Stimulated activated naive CD4-positive, alpha-beta T cell treated with Interleukin-2 at 50 U/mL for 16 hours (primary cell): ENCODE data around the gene GPBP1.
"Not testable (repeated sequence)": the region's sequence is repeated elsewhere in the genome, so short reads cannot be mapped to it uniquely, and the experiment has no call there.

Source experiments
- DNase-seq: peaks from one replicate; lab custom pipeline; 2025; lab: John Stamatoyannopoulos, UW

The GPBP1 gene

DNA sequence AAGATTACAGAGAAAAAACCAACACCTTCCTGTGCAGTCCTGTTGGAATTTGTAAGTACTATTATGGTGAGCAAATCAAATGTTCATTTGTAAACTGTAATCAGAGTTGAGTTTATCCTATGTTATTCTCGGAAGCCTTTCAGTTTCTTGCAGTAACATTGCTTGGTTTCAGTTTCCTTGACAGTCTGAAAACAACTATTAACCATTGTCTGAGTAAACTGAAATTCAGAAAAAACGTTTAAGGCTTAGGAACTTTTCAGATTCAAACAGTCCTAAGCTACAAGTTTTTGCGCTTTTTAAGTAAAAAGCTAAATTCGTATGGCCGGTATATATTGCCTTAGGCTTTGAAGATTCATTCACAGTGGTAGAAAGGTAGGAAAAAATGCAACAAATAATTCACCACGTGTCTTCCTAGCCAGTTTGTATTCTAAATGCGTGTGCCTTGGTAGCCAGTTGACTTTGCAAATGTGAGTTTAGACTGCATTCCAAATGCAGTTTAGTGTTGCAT lies 2.5 kb downstream of the GPBP1 start:
- DNase-seq = no peak

DNA sequence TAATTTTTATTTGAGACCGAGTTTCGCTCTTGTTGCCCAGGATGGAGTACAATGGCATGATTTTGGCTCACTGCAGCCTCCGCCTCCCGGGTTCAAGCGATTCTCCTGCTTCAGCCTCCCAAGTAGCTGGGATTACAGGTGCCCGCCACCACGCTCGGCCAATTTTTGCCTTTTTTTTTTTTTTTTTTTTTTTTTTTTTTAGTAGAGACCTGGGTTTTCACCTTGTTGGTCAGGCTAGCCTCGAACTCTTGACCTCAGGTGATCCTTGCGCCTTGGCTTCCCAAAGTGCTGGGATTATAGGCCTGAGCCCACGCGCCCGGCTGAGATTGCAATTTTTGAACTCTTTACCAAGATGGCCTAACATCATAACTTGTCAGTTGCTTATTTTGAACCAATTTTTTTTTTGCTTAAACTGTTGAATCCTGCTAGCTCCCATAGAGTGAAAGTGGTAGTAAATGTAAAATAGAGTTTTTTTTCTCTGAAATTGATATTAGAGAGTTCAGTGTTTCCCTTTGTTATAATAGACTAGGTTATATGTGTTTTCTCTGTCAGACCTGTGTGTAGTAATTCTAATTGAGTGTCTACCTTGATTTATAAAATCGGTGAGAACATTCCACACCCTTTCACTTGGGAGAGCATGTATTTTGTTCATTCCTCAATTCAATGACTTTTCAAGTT lies 3.8 kb downstream of the GPBP1 start:
- no peak for DNase-seq

DNA sequence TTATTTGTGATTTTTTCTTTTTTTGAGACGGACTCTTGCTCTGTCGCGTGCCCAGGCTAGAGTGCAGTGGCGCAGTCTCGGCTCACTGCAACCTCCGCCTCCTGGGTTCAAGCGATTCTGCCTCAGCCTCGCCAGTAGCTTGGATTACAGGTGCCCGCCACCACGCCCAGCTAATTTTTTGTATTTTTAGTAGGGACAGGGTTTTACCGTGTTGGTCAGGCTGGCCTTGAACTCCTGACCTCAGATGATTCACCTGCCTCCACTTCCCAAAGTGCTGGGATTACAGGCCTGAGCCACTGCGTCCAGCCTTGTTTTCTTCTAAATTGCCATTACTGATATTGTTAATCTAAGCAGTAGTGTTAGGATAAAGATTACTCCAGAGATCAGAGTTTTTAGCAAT lies 4.4 kb downstream of the GPBP1 start:
- DNase-seq = not testable (repeated sequence)

DNA sequence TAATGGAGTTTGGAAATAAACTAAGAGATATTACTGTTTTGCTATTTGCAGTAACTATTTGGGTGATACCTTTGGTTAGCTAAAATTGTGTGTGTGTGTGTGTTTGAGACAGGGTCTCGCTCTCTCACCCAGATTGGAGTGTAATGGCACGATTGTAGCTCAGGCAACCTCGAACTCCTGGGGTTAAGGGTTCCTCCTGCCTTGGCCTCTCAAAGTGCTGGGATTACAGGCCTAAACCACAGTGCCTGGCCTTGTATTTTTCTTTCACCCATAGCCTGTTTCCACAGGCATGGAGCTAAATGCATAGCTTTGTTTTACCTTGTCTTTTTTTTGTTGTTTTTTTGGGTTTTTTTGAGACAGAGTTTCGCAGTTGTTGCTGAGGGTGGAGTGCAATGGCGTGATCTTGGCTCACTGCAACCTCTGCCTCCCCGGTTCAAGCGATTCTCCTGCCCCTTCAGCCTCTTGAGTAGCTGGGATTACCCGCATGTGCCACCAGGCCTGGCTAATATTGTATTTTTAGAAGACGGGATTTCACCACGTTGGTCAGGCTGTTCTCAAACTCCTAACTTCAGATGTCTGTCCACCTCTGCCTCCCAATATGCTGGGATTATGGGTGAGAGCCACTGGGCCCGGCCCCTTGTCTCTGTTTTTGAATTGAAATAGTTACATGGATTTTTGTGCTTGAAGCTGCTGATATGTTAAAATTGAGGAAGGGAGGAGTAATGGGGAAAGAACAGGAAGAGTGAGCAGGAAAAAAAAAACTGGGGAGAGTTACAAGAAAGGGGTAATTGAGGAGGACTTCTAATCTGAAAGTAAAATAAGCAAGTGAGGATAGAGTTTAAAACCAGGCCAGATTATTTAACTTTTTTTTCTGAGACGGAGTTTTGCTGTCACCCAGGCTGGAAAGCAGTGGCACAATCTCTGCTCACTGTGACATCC lies 5.7 kb downstream of the GPBP1 start:
- no peak for DNase-seq

DNA sequence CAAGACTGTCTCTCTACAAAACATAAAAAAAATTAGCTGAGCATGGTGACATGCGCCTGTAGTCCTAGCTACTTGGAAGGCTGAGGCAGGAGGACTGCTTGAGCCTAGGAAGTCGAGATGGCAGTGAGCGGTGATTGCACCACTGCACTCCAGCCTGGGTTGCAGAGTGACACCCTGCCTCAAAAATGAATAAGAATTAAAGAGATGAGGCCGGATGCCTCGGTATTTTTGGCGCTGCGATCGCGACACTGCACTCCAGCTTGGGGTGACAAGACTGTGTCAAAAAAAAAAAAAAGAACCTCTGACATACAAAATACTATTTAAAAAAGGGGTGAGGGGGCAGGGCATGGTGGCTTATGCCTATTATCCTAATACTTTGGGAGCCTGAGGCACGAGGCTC lies 7.3 kb downstream of the GPBP1 start:
- DNase-seq = peak; percentile 9

DNA sequence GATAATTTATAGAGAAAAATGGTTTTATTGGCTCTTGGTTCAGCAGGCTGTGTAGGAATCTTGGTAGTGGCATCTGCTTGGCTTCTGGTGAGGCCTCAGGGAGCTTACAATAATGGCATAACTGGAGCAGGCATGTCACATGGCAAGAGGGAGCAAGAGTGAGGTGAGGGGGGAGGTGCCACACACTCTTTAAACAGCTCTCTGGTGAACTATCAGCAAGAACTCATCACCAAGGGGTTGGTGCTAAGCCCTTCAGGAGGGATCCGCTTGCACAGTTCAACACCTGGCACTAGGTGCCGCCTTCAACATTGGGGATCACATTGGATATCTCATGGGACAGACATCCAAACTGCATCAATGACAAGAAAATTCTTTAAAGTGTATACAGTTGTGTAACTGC lies 10.5 kb downstream of the GPBP1 start:
- DNase-seq = no peak

DNA sequence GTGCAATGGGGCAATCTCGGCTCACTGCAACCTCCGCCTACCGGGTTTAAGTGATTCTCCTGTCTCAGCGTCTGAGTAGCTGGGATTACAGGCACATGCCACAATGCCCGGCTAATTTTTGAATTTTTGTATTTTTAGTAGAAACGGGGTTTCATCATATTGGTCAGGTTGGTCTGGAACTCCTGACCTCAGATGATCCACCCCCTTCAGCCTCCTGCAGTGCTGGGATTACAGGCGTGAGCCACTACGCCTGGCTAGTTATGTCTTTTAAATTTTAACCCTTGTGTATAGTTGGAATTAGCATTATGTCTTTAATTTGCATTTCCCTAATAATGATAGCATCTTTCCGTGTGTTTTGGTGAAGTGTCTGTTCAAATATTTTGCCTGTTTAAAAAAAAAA lies 11.5 kb downstream of the GPBP1 start:
- no peak for DNase-seq

DNA sequence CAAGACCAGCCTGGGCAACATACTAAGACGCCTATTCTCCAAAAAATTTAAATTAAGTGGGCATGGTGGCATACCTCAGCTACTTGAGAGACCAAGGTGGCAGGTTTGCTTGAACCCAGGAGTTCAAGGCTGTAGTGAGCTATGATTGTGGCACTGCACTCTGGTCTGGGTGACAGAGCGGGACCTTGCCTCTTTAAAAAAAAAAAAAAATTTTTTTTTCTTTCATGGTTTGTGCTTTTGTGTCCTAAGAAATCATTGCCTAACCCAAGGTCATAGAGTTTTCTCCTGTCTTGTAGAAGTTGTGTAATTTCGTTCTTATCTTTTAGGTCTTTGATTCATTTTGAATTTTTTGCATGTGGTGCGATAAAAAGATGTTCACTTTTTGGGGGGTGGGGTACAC lies 12.3 kb downstream of the GPBP1 start:
- DNase-seq = no peak

DNA sequence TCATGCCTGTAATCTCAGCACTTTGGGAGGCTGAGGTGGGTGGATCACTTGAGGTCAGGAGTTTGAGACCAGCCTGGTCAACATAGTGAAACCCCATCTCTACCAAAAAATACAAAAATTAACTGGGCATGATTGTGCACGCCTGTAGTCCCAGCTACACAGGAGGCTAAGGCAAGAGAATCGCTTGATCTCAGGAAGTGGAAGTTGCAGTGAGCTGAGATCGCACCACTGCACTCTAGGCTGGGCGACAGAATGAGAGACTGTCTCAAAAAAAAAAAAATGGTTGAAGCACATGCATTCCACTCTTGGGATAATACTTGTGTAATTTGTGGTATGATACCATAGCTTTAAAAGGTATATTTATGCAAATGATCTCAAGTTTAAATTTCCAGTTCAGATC lies 14.1 kb downstream of the GPBP1 start:
- DNase-seq = not testable (repeated sequence)

DNA sequence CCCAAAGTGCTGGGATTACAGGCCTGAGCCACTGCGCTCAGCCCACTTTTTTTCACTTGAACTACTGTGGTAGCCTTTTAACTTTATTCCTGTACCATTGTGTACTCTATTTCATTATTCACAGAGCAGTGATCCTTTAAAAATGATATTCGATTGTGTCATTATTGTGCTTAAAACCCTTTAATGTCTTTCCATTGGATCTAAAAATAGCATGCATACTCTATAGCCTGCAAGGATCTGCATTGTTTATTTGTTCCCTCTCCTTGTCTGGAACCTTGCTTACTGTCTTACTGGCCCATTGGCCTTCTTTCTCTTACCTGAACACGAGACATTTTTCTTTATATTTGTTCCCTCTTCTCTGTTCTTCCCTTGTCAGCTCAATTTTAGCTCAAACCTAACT lies 15.7 kb downstream of the GPBP1 start:
- no peak for DNase-seq

DNA sequence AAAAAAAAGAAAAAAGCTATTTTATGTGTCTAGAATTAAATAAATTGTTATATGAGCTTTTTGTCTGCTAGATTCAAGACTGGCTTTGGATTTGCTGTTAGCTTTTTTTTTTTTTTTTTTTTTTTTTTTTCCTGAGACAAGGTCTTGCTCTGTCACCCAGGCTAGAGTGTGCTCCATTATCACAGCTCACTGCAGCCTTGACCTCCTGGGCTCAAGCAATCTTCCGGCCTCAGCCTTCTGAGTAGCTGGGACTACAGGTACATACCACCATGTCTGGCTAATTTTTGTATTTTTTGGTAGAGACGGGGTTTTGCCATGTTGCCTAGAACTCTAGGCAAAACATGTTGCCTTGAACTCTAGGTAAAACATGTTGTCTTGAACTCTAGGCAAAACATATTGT lies 16.7 kb downstream of the GPBP1 start:
- no peak for DNase-seq

DNA sequence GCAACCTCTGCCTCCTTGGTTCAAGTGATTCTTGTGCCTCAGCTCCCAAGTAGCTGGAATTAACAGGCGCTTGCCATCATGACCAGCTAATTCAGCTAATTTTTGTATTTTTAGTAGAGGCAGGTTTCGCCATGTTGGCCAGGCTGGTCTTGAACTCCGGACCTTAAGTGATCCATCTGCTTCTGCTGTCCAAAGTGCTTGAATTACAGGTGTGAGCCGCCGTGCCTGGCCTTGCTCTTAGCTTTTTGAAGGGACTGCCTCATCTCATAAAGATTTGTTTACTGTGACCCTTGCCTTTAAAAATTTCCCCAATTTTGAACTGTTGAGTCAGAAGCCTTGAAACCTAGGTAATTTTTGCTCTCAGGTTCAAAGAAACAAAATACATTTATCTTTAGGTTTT lies 17.3 kb downstream of the GPBP1 start:
- no peak for DNase-seq

DNA sequence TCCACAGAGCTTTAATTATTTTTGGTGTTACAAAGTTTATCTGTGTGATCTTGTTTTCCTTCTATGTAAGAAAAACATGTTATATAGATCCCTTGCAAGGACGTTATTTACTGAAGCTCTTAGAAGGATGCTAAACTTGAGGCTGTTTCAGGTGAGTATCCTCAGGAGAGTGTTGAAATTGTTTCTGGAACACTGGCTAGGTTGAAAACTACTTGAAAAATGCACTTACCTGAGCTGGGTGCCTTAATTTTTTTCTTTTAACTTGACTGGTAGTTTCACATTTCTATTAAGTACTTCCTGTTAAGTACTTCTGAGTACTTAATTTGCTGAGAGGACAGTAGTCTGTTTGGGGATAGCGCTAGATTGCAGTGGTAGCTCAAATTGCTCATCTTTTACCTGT lies 18.1 kb downstream of the GPBP1 start:
- no peak for DNase-seq

DNA sequence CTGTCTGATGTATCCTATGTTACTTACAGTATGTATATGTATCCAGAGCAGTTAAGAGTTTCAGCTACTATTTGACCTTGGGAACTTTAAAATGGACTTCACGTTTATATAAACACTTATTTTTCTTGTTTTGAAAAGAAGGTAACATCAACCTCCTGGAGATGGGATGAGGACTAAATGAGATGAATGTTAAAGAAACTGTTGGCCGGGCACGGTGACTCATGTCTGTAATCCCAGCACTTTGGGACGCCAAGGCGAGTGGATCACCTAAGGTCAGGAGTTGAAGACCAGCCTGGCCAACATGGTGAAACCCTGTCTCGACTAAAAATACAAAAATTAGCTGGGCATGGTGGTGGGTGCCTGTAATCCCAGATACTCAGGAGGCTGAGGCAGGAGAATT lies 19.0 kb downstream of the GPBP1 start:
- not testable (repeated sequence) for DNase-seq

DNA sequence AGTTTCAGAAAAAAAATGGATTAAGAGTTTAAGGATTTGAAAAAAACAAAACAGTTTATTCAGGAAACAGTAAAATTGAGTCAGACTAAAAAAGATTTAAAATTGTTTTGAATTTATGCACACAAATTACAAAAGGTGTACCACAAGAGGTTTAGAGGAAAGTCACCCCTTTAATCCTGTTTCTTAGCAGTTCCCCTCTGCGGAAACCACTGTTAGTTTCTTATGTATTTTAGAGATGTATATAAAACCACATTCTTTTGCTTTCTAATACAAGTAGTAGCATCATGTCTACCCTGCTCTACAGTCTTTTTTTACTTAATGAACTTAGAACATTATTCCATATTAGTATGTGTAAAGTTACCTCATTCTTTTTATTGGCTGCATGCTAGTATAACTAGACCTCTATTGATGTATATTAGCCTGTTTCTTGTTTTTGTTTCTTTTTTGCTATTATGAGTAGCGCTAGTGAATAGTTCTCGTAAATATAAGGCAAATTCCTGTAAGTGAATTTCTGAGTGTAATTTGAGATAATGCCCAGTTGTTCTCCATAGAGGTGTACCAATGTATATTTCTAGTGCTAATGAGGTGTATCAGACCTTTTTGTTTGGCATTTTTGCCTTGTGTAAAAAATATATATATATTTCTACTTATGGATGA lies 20.0 kb downstream of the GPBP1 start:
- no peak for DNase-seq

DNA sequence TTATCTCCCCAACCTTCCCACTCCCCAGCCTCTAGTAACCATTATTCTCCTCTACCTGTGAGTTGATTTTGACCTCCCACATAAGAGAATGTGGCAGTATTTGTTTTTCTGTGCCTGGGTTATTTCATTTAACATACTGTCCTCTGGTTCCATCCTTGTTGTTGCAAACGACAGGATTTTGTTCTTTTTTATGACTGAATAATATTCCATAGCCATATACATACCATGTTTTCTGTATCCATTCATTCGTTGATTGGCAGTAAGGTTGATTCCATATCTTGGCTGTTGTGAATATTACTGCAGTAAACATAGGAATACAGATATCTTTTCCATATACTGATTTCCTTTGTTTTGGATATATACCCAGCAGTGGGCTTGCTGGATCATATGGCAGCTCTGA lies 20.8 kb downstream of the GPBP1 start:
- DNase-seq = no peak

DNA sequence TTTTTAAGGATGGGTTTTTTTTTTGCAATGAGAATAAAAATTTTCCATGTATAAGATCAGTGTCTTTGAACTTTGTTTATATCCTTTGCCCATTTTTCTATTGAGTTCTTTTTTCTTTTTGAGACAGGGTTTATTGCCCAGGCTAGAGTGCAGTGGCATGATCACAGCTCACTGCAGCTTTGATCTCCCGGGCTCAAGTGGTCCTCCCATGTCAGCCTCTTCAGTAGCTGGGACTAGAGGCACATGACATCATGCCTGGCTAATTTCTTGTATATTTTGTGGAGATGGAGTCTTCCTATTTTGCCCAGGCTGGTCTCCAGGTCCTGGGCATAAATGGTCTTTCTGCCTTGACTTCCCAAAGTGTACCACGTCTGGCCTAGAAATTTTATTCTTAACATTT lies 21.2 kb downstream of the GPBP1 start:
- no peak for DNase-seq

DNA sequence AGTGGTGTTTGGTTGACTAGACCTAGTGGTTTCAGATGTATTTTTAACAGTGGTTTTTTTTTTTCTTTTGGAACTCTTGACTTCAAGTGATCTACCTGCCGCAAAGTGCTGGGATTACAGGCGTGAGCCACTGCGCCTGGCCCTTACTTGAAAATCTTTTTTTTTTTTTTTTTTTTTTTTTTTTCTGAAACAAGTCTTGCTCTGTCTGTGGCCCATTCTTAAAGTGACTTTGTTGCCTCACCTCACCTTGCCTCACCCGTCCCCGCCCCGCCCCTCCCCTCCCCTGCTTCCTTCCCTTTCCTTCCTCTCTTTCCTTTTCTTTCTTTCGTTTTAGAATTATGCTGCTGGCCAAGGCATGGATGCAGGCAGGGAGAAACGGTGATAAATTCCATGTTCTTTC lies 26.0 kb downstream of the GPBP1 start:
- DNase-seq = no peak

DNA sequence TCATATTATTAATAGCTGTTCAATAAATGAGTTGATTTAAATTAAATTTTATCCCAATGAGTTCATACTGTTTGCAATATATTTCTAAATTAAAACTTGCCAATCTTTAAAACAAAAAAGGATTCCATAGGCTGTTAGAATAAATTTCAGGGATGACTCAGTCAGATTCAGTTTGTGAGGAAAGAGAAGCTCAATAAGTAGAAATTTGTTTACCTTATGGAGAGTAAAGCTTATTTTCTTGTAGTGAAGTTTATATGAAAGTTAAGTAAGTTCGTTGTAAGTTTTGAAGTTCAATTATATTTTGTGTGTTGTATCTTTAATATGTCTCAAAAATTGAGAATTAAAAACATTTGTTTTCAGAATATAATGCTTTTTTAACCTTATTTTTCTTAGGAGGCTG lies 29.0 kb downstream of the GPBP1 start:
- DNase-seq = no peak

DNA sequence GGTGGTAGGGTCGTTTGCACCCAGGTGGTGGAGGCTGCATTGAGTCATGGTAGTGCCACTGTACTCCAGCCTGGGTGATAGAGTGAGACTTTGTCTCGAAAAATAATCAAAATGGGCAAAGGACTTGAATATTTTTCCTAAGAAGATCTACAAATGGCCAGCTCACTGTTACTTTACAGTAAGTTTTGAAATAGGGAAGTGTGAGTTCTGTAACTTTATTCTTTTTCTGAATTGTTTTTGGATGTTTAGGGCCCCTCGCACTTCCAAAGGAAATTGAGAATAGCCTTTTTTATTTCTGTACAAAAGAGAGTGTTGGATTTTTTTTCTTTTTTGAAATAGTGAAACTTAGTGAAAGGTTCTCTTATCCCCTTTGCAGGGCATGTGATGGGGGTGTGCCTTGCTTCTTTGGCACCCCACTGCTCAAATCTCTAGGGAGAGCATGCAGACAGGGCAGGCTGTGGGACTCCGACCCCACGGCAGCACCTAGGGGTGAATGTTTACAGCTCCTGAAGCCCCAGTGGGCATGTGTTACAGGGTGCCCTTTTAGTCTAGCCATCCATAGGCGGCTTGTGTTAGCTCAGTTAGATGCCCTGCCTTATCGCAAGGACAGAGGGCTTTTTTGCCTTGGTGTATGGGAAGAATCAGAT lies 33.3 kb downstream of the GPBP1 start:
- DNase-seq = no peak

DNA sequence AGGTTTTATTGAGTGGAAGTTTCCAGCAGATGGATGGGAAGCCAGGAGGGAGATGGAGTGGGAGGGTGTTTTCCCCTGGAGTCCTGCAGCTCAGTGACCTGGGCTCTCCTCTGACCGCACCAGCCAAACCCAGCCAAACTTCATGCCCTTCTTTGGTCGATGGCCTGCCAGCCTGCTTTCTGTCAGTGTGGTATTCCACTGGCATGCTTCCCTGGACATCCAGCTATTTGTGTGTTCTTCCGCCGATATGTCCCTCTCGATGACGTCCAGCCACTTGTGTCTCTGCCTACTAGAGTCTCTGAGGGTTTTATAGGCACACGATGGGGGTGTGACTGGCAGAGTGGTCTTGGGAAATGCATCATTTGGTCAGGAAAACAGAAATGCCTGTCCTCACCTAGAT lies 33.8 kb downstream of the GPBP1 start:
- no peak for DNase-seq

DNA sequence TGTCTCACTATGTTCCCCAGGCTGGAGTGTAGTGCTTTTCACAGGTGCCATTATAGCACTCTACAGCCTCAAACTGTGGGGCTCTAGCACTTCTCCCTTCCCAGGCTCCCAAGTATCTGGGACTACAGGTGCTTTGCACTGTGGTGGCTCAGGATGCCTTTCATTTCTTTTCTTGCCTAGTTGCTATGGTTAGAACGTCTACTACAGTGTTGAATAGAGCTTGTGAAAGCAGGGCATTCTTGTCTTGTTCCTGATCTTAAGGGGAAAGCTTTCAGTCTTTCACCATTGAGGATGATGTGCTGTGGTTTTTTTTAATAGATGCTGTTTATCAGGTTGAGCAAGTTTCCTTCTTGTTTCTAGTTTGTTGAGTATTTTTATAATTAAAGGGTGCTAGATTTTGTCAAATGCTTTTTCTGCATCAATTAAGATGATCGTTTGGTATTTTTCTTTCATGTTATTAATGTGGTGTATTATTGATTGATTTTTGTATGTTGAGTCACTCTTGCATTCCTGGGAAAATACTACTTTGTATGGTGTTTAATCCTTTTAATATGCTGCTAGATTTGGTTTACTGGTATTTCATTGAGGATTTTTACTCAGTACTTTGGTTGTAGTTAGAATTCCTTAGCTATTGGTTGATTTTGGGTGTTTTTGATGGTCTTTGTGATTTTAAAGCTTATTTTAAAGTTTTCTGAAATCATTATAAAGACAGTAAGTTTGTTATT lies 35.6 kb downstream of the GPBP1 start:
- no peak for DNase-seq
